Measurements from ENCODE around the gene GOLGA6L4. TPM values are rescaled to one million over a fixed set of nuclear protein-coding genes. Genes with fewer than 3 reads are reported as not detected.
"Not testable (repeated sequence)": the region's sequence is repeated elsewhere in the genome, so short reads cannot be mapped to it uniquely, and the experiment has no call there.

Gene GOLGA6L4
- 9.0 TPM for polyA plus RNA-seq (2013)

GRCh38 chr15:84235573-84235972 lies at the start of gene GOLGA6L4:
Gene GOLGA6L4 (plus strand): TSS chr15:84235773. CDS start chr15:84235835, 62 bp downstream.
- H3K27ac ChIP-seq (ENCODE audit: insufficient read depth in 1 of 2, low read depth in 1 of 2, low read length in 2 of 2, poor library complexity in 1 of 2, severe bottlenecking in 2 of 2); POLR2A ChIA-PET; H3K9me3 ChIP-seq (ENCODE audit: control extremely low read depth in 1 of 5, control insufficient read depth in 4 of 5, insufficient read depth in 2 of 5, low read depth in 1 of 5, low read length in 4 of 5); DNase-seq; H3K27me3 ChIP-seq (replicated peaks in 2 of 5; ENCODE audit: control insufficient read depth in 4 of 5, insufficient read depth in 5 of 5, low read length in 4 of 5); CTCF ChIA-PET; H3K4me3 ChIP-seq (ENCODE audit: control insufficient read depth in 1 of 7, extremely low read depth in 1 of 7, insufficient read depth in 4 of 7, low read depth in 2 of 7, low read length in 6 of 7); H3K36me3 ChIP-seq (ENCODE audit: control insufficient read depth in 4 of 4, insufficient read depth in 4 of 4, low read length in 3 of 4); H3K4me1 ChIP-seq (ENCODE audit: control extremely low read depth in 1 of 4, control insufficient read depth in 4 of 4, insufficient read depth in 4 of 4, low read length in 3 of 4): not testable (repeated sequence)
- no CpG with 5 or more reads among the region's 13 CpGs for WGBS (ENCODE audit: insufficient coverage)

- DNase-seq; H3K27ac ChIP-seq (ENCODE audit: insufficient read depth in 1 of 2, low read depth in 1 of 2, low read length in 2 of 2, poor library complexity in 1 of 2, severe bottlenecking in 2 of 2); H3K4me3 ChIP-seq (ENCODE audit: control insufficient read depth in 1 of 7, extremely low read depth in 1 of 7, insufficient read depth in 4 of 7, low read depth in 2 of 7, low read length in 6 of 7); H3K4me1 ChIP-seq (ENCODE audit: control extremely low read depth in 1 of 4, control insufficient read depth in 4 of 4, insufficient read depth in 4 of 4, low read length in 3 of 4); H3K9me3 ChIP-seq (ENCODE audit: control extremely low read depth in 1 of 5, control insufficient read depth in 4 of 5, insufficient read depth in 2 of 5, low read depth in 1 of 5, low read length in 4 of 5); H3K27me3 ChIP-seq (replicated peaks in 2 of 5; ENCODE audit: control insufficient read depth in 4 of 5, insufficient read depth in 5 of 5, low read length in 4 of 5); CTCF ChIA-PET; H3K36me3 ChIP-seq (ENCODE audit: control insufficient read depth in 4 of 4, insufficient read depth in 4 of 4, low read length in 3 of 4); POLR2A ChIA-PET: not testable (repeated sequence)
- WGBS (ENCODE audit: insufficient coverage) = no CpG with 5 or more reads among the region's 5 CpGs
These were observed 42.6 kb upstream of the GOLGA6L4 start for GRCh38 chr15:84192982-84193381.

- H3K27ac ChIP-seq (ENCODE audit: insufficient read depth in 1 of 2, low read depth in 1 of 2, low read length in 2 of 2, poor library complexity in 1 of 2, severe bottlenecking in 2 of 2); POLR2A ChIA-PET; CTCF ChIA-PET; H3K4me1 ChIP-seq (ENCODE audit: control extremely low read depth in 1 of 4, control insufficient read depth in 4 of 4, insufficient read depth in 4 of 4, low read length in 3 of 4); H3K27me3 ChIP-seq (replicated peaks in 2 of 5; ENCODE audit: control insufficient read depth in 4 of 5, insufficient read depth in 5 of 5, low read length in 4 of 5); H3K4me3 ChIP-seq (ENCODE audit: control insufficient read depth in 1 of 7, extremely low read depth in 1 of 7, insufficient read depth in 4 of 7, low read depth in 2 of 7, low read length in 6 of 7); DNase-seq; H3K9me3 ChIP-seq (ENCODE audit: control extremely low read depth in 1 of 5, control insufficient read depth in 4 of 5, insufficient read depth in 2 of 5, low read depth in 1 of 5, low read length in 4 of 5); H3K36me3 ChIP-seq (ENCODE audit: control insufficient read depth in 4 of 4, insufficient read depth in 4 of 4, low read length in 3 of 4): not testable (repeated sequence)
- WGBS (ENCODE audit: insufficient coverage) = no CpG with 5 or more reads among the region's 8 CpGs
These were observed 40.0 kb upstream of the GOLGA6L4 start for GRCh38 chr15:84195603-84196002.

- POLR2A ChIA-PET; H3K4me3 ChIP-seq (ENCODE audit: control insufficient read depth in 1 of 7, extremely low read depth in 1 of 7, insufficient read depth in 4 of 7, low read depth in 2 of 7, low read length in 6 of 7); H3K4me1 ChIP-seq (ENCODE audit: control extremely low read depth in 1 of 4, control insufficient read depth in 4 of 4, insufficient read depth in 4 of 4, low read length in 3 of 4); H3K27me3 ChIP-seq (replicated peaks in 2 of 5; ENCODE audit: control insufficient read depth in 4 of 5, insufficient read depth in 5 of 5, low read length in 4 of 5); H3K9me3 ChIP-seq (ENCODE audit: control extremely low read depth in 1 of 5, control insufficient read depth in 4 of 5, insufficient read depth in 2 of 5, low read depth in 1 of 5, low read length in 4 of 5); H3K36me3 ChIP-seq (ENCODE audit: control insufficient read depth in 4 of 4, insufficient read depth in 4 of 4, low read length in 3 of 4); DNase-seq; H3K27ac ChIP-seq (ENCODE audit: insufficient read depth in 1 of 2, low read depth in 1 of 2, low read length in 2 of 2, poor library complexity in 1 of 2, severe bottlenecking in 2 of 2); CTCF ChIA-PET: not testable (repeated sequence)
- no CpG with 5 or more reads among the region's 14 CpGs for whole genome bisulfite sequencing (ENCODE audit: insufficient coverage)
These were observed 38.9 kb upstream of the GOLGA6L4 start for GRCh38 chr15:84196530-84197188.

- H3K4me3 ChIP-seq (ENCODE audit: control insufficient read depth in 1 of 7, extremely low read depth in 1 of 7, insufficient read depth in 4 of 7, low read depth in 2 of 7, low read length in 6 of 7); H3K9me3 ChIP-seq (ENCODE audit: control extremely low read depth in 1 of 5, control insufficient read depth in 4 of 5, insufficient read depth in 2 of 5, low read depth in 1 of 5, low read length in 4 of 5); H3K4me1 ChIP-seq (ENCODE audit: control extremely low read depth in 1 of 4, control insufficient read depth in 4 of 4, insufficient read depth in 4 of 4, low read length in 3 of 4); CTCF ChIA-PET; H3K27ac ChIP-seq (ENCODE audit: insufficient read depth in 1 of 2, low read depth in 1 of 2, low read length in 2 of 2, poor library complexity in 1 of 2, severe bottlenecking in 2 of 2); DNase-seq; POLR2A ChIA-PET; H3K36me3 ChIP-seq (ENCODE audit: control insufficient read depth in 4 of 4, insufficient read depth in 4 of 4, low read length in 3 of 4); H3K27me3 ChIP-seq (replicated peaks in 2 of 5; ENCODE audit: control insufficient read depth in 4 of 5, insufficient read depth in 5 of 5, low read length in 4 of 5): not testable (repeated sequence)
- no CpG with 5 or more reads among the region's 16 CpGs for WGBS (ENCODE audit: insufficient coverage)
These were observed 35.7 kb upstream of the GOLGA6L4 start for GRCh38 chr15:84199865-84200264.

- not testable (repeated sequence) for DNase-seq
These were observed 10.9 kb downstream of the GOLGA6L4 start for GRCh38 chr15:84246441-84246840.

More at GRCh38 chr15:84246441-84246840, 10.9 kb downstream of the GOLGA6L4 start:
- H3K27ac ChIP-seq (ENCODE audit: insufficient read depth in 1 of 2, low read depth in 1 of 2, low read length in 2 of 2, poor library complexity in 1 of 2, severe bottlenecking in 2 of 2); CTCF ChIA-PET; H3K27me3 ChIP-seq (replicated peaks in 2 of 5; ENCODE audit: control insufficient read depth in 4 of 5, insufficient read depth in 5 of 5, low read length in 4 of 5); H3K4me3 ChIP-seq (ENCODE audit: control insufficient read depth in 1 of 7, extremely low read depth in 1 of 7, insufficient read depth in 4 of 7, low read depth in 2 of 7, low read length in 6 of 7); H3K36me3 ChIP-seq (ENCODE audit: control insufficient read depth in 4 of 4, insufficient read depth in 4 of 4, low read length in 3 of 4); POLR2A ChIA-PET; H3K9me3 ChIP-seq (ENCODE audit: control extremely low read depth in 1 of 5, control insufficient read depth in 4 of 5, insufficient read depth in 2 of 5, low read depth in 1 of 5, low read length in 4 of 5); H3K4me1 ChIP-seq (ENCODE audit: control extremely low read depth in 1 of 4, control insufficient read depth in 4 of 4, insufficient read depth in 4 of 4, low read length in 3 of 4): not testable (repeated sequence)
- no CpG with 5 or more reads among the region's 7 CpGs for WGBS (ENCODE audit: insufficient coverage)

Measured in common myeloid progenitor, CD34-positive (primary cell).